GM12892 (cell line): ENCODE results near the gene DDX27.
"Not testable (repeated sequence)": the region's sequence is repeated elsewhere in the genome, so short reads cannot be mapped to it uniquely, and the experiment has no call there.

ENCODE experiments used
- DNase-seq: peaks from one replicate; pipeline ENCODE4 v3.0.0; 2011; ENCODE audit not compliant: insufficient read length
- FAIRE-seq: peaks from 2 replicates; lab custom pipeline; 2011; peaks lifted over from hg19 to GRCh38; lab: Jason Lieb, UNC
- POLR2A ChIP-seq: IDR thresholded peaks from 2 replicates; pipeline ENCODE4 v1.6.1; 2011; ENCODE audit warnings: low read depth, low read length, control low read depth
- POLR2AphosphoS5 ChIP-seq: IDR thresholded peaks from 2 replicates; pipeline ENCODE4 v1.6.1; 2011; ENCODE audit warnings: low read depth, low read length, control low read depth
- TAF1 ChIP-seq: IDR thresholded peaks from 2 replicates; pipeline ENCODE4 v1.6.1; 2011; ENCODE audit warnings: low read depth, mild to moderate bottlenecking, control low read depth, low read length, borderline replicate concordance

DDX27 gene

DNA sequence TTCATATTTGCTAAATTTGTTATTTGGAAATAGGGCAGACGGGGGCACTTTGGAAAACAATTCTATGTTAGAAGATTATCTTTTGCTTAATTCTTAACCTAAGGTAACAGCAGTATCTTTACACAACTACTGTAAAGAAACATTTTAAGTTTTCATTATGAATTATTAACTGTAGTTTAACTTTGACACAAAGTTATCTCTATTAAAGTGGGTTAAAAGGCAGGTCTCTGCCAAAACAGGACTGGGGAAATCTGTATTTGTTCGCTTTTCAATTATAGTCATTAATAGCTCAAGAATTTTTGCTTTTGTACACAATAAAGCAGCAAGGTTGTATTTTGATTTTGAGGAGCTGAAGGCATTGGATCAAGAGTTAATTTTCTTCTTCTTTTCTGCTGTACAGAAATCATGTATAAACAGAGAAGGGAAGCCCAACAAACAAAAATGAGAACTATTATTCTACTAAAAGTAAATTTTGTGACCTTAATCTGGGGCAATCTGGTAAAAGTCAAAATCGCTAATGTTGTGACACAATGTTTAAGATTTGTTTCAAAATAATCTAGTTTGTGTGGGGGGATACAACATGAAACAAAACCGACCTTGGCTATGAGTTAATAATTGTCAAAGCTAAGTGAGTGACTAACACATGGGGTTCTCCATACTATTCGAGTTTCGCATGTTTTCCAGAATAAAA lies 34.0 kb upstream of the DDX27 start:
- DNase-seq (no peak), FAIRE-seq (no peak)
- TF ChIP-seq POLR2AphosphoS5 (no peak), POLR2A (no peak), TAF1 (no peak)

DNA sequence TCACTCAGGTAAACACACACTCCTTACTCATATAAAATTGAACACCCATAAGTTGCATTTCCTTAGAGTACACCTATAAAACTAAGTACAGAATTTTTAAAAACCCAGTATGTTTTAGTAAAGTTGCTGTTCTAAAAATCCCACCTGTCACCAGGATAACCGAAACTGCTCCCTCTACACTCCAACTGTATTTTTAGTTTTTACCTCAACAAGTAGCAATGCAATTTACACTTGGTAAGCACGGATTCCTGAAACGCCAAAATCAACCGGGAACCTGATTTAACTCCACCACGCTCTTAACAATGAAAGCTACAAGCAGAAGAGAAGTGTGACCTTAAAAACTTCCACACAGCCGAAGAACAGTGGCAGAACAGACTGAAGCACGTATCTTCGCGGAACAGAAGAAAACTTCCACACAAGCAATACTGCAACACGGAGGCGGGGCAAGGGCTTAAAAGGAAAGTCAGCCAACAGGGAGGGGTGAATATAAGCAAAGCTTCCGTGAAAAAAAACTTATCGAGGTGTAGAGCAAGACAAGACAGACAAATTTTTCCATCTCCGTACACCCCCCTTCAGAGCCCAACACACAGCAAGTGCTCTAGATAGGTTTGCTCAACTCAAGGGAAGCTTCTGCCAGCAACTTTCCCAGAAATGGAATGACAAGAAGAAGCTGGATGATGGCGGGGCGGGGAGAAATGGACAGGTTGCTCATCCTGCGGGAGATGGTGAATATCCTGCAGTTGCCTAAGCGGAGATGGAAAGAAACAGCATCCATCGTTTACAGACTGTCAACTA lies 32.5 kb upstream of the DDX27 start:
- DNase-seq: peak; percentile 33
- TF ChIP-seq POLR2A: no peak
- TF ChIP-seq TAF1: no peak
- no peak for TF ChIP-seq POLR2AphosphoS5
- FAIRE-seq: peak; percentile 83

DNA sequence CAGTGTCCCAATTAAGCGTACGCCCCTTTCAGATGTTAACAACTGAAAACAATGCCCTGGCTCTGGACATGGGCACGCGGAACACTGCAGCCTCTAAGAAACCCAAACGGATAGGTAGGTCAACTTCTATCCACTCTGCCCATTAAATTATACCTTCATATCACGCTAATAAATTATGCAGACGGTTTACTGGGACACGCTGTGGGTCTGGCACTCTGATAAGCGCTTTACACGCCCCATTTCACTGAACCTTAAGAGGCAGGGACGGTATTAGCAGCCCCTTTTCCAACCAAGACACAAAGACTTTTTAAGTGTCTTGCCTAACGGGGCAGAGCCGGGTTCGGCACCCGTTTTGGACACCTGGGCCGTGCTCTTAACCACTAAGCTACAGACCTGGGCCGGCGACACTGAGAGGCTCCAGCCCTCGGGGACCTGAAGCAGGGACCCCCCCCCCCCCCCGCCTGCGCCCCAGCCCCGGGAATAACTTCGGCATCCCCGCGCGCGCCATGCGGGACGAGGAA lies 31.8 kb upstream of the DDX27 start:
- TF ChIP-seq TAF1 (no peak), POLR2AphosphoS5 (no peak), POLR2A (no peak)
- no peak for FAIRE-seq
- no peak for DNase-seq

DNA sequence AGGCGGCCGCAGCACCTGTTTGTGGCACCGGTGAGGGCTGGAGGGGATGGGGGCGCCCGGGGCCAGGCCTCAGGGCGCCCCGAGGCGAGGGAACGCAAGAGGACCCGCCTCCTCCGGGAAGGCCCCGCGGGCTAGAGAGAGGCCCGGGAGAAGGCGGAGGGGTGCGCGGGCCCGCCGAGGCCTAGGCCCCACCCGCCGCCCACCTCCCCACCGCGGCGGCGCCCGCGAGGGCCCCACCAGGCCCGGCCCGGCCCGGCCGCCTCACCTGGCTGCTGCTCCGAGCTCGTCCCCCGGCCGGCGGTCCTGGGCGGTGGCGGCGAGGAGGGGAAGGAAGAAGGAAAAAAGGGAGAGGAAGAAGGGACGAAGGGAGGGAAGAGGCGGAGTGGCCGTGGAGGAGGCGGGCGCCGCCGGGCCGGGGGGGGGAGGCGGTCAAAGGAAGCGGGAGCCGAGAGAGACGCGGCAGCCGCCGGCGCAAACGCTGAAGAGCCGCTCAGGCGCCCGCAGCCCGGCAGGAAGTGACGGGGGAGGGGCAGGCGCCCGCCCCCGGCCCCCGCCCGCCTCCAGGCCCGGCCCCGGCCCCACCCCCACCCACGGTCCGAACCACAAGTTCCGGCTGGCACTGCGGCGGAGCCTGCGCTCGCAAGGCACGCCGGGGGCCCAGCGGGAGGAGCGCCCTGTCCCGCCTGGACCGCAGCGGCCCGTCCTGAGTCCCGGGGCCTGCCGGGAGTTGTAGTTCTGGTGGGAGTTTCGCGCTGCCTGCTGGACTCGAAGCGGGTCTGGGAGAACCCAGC lies 31.2 kb upstream of the DDX27 start, which contains the start of gene STAU1:
STAU1 (minus strand) TSS at position 484 of the 791 bp plus-strand sequence. CDS start 22,133 bp downstream, outside the sequence.
- TF ChIP-seq TAF1 (peak; percentile 65; the same call in 1 of the 2 replicates), POLR2A (peak; percentile 61; the same call in 1 of the 2 replicates), POLR2AphosphoS5 (no peak; the same call in 1 of the 2 replicates)
- DNase-seq (peak; percentile 98), FAIRE-seq (peak; percentile 91)

DNA sequence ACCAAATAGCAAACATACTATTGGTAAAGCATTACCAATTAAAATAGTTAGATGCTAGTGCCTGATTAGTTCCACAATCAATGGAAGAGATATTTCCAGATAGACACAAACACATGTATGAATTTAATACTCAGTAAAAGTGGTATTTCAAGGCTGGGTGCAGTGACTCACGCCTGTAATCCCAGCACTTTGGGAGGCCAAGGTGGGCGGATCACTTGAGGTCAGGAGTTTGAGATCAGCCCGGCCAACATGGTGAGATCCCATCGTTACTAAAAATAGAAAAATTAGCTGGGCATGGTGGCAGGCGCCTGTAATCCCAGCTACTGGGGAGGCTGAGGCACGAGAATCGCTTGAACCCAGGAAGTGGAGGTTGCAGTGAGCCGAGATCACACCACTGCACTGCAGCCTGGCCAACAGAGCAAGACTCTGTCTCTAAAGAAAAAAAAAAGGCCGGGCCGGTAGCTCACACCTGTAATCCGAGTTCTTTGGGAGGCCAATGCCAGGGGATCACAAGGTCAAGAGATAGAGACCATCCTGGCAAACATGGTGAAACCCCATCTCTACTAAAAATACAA lies 26.2 kb upstream of the DDX27 start:
- not testable (repeated sequence) for DNase-seq

DNA sequence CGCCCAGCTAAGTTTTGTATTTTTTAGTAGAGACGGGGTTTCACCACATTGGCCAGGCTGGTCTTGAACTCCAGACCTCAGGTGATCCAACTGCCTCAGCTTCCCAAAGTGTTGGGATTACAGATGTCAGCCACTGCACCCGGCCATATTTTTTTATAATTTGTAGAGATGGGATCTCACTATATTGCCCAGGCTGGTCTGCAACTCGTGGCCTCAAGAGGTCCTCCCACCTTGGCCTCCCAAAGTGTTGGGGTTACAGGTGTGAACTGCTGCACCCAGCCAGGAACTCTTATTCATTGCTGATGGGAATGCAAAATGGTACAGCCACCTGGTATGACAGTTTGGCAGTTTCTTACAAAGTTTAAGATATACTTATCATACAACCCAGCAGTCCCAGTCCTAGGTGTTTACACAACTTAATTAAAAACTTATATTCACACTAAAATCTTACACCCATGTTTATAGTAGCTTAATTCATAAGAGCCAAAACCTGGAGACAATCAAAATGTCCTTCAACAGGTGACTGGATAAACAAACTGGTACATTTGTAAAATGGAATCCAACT lies 19.4 kb upstream of the DDX27 start:
- no peak for DNase-seq
- TF ChIP-seq POLR2A: no peak
- no peak for TF ChIP-seq POLR2AphosphoS5
- TF ChIP-seq TAF1: no peak
- FAIRE-seq: no peak

More for the DNA sequence above, 26.2 kb upstream of the DDX27 start:
- FAIRE-seq: not testable (repeated sequence)

DNA sequence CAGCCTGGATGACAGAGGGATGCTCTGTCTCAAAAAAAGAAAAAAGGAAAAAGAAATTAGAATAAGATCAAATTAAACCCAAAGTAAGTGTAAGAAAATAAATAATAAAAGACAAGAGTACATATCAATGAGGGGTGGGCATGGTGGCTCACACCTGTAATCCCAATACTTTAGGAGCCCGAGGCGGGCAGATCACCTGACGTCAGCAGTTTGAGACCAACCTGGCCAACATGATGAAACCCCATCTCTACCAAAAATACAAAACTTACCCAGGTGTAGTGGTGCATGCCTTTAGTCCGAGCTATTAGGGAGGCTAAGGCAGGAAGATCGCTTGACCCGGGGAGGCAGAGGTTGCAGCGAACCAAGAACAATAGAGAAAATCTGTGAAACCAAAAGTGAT lies 16.2 kb upstream of the DDX27 start:
- DNase-seq: no peak
- TF ChIP-seq POLR2AphosphoS5: no peak
- TF ChIP-seq POLR2A: no peak
- TF ChIP-seq TAF1: no peak
- no peak for FAIRE-seq

DNA sequence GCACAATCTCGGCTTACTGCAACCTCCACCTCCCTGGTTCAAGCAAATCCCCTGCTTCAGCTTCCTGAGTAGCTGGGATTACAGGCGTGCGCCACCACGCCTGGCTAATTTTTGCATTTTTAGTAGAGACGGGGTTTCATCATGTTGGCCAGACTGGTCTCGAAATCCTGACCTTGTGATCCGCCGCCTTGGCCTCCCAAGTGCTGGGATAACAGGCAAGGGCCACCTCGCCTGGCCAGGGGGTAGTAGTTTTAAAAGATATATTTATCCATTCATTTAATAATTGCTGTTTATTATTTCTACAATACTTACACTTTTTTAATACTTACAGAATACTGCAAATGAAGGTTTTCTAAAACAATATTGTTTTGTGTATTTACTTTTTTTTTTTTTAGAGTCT lies 15.5 kb upstream of the DDX27 start:
- no peak for FAIRE-seq
- no peak for TF ChIP-seq TAF1
- no peak for TF ChIP-seq POLR2AphosphoS5
- no peak for TF ChIP-seq POLR2A
- no peak for DNase-seq

DNA sequence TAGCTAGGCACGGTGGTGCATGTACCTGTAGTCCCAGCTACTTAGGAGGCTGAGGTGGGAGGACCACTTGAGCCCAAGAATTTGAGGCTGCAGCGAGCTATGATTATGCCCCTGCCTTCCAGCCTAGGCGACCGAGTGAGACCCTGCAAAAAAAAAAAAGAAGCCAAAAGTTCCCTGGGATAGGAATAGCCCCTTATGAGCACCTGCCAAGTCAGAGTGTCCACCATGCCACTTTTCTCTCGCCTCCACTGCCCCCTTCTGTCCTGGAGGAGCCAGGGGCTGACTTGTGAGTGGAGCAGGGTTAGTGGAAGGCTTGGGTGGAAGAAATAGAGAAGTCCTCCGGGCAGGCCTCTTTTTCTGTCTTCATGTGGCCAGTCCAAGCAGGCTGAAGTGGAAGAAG lies 12.1 kb upstream of the DDX27 start:
- FAIRE-seq: no peak
- TF ChIP-seq TAF1 (no peak), POLR2A (no peak), POLR2AphosphoS5 (no peak)
- DNase-seq: no peak

DNA sequence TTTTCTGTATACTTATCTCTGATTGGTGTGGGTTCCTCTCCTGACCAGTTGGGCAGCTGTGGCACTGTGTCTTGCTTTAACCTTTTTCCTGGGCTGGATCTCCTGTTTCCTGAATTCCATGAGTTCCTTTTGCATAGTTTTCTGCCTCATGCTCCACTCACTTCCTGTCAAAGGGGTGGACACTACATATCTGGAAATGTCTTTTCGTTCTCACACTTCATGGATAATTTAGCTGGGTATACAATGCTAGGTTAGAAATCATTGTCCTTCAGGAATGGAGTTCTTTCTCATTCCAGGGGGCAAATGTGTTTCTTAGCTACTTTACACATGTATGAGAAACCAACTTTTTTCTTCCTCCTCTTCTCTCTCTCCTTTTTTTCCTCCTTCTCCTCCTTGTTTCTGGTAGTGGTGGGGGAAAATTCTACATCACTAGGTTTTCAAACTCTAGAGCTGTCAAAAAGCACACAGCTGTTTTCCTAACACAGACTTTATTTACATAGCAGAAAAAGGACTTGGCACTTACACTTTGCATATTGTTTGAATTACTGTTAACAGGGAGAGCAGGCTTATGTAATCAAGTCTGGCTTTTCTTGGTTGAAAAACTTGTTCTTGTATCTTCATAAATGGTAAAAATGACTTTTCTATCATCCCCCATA lies 9.0 kb upstream of the DDX27 start:
- TF ChIP-seq POLR2A: no peak
- no peak for TF ChIP-seq POLR2AphosphoS5
- no peak for TF ChIP-seq TAF1
- FAIRE-seq (no peak), DNase-seq (no peak)
